HCT116 (cell line): Measurements from ENCODE around the gene TUT4. TPM values are rescaled to one million over a fixed set of nuclear protein-coding genes. Genes with fewer than 3 reads are reported as not detected.

ENCODE experiments used
- ATAC-seq: fragments of 200-7000 bp; cut with Tn5 transposase; 2 replicates; pipeline ENCODE4 v1.9.1; 2020; ENCODE audit warnings: mild to moderate bottlenecking, moderate library complexity
- BruUV-seq: library from RNA; stranded (reverse); fragments of 400-500 nt; replicated peaks from 2 replicates; lab custom pipeline; 2021; lab: Mats Ljungman, UMichigan
- CTCF ChIA-PET: fragments of 300-600 bp; sonication (Branson Sonifier 250); formaldehyde crosslinking; loops from one replicate; lab custom pipeline; 2021; ENCODE audit warnings: antibody characterized with exemption; lab: Charles Lee
- POLR2A ChIA-PET: fragments of 300-600, 350-600 bp; sonication (Branson Sonifier 250); formaldehyde crosslinking; loops from one replicate; lab custom pipeline; 2021; ENCODE audit warnings: antibody characterized with exemption; lab: Charles Lee
- RAD21 ChIA-PET, 2 experiments: fragments of 300-600 bp; sonication (Branson Sonifier 250); formaldehyde crosslinking; loops; one replicate each; lab custom pipeline; 2023; ENCODE audit warnings: low total read pairs in 2 of 2; ENCODE audit not compliant: uncharacterized antibody in 2 of 2, unreplicated experiment in 2 of 2, low non-redundant PET in 1 of 2; lab: Charles Lee
- DNase-seq: peaks from one replicate; pipeline ENCODE4 v3.0.0-alpha.2; 2010; ENCODE audit warnings: low read depth, low spot score
- H2AFZ ChIP-seq: fragments of 200-600 bp; shearing (Covaris generic), sonication (generic); 2 replicates; pipeline ENCODE4 v1.6.1; 2017; ENCODE audit warnings: low read depth, mixed run types, mixed read lengths, antibody characterized with exemption, low read length; ENCODE audit not compliant: poor library complexity, severe bottlenecking
- H3K27ac ChIP-seq: 2 replicates; pipeline ENCODE4 v1.5.1; 2012; ENCODE audit warnings: low read depth, low read length
- H3K27me3 ChIP-seq: fragments of 200-600 bp; sonication (generic); 2 replicates; pipeline ENCODE4 v1.6.1; 2016; ENCODE audit warnings: mixed run types, low read length, mixed read lengths; ENCODE audit not compliant: insufficient read depth
- H3K36me3 ChIP-seq, 2 experiments: fragments of 200-500 bp in 1 of 2; fragments of 200-600 bp in 1 of 2; sonication (Bioruptor generic) in 1 of 2; sonication (generic) in 1 of 2; 2 replicates each; pipeline versions ENCODE4 v1.5.1 to v1.6.1; 2014 to 2016; ENCODE audit warnings: low read length in 2 of 2, inconsistent platforms in 1 of 2, mixed read lengths in 1 of 2, mixed run types in 1 of 2; ENCODE audit not compliant: insufficient read depth in 2 of 2, control insufficient read depth in 1 of 2
- H3K4me1 ChIP-seq, 2 experiments: fragments of 200-600 bp in 1 of 2; sonication (generic) in 1 of 2; 2 replicates each; pipeline versions ENCODE4 v1.5.1 to v1.6.1; 2012 to 2017; ENCODE audit warnings: low read length in 2 of 2, inconsistent platforms in 1 of 2, mild to moderate bottlenecking in 1 of 2, mixed read lengths in 1 of 2, mixed run types in 1 of 2, moderate library complexity in 1 of 2; ENCODE audit not compliant: insufficient read depth in 2 of 2, control insufficient read depth in 1 of 2
- H3K4me2 ChIP-seq: fragments of 200-600 bp; sonication (generic); 2 replicates; pipeline ENCODE4 v1.6.1; 2017; ENCODE audit warnings: mixed run types, low read length, mixed read lengths
- H3K4me3 ChIP-seq, 2 experiments: fragments of 200-600 bp in 1 of 2; sonication (generic) in 1 of 2; replicated peaks in 1 of 2; 2 replicates each; pipeline ENCODE4 v1.5.1; 2011 to 2016; ENCODE audit warnings: low read length in 2 of 2, control low read depth in 1 of 2, low read depth in 1 of 2, mild to moderate bottlenecking in 1 of 2, mixed read lengths in 1 of 2, mixed run types in 1 of 2
- H3K79me2 ChIP-seq: fragments of 200-600 bp; sonication (generic); 2 replicates; pipeline ENCODE4 v1.6.1; 2017; ENCODE audit warnings: mild to moderate bottlenecking, mixed run types, low read length, moderate library complexity, mixed read lengths; ENCODE audit not compliant: insufficient read depth
- H3K9ac ChIP-seq: fragments of 200-600 bp; sonication (generic); 2 replicates; pipeline ENCODE4 v1.6.1; 2016; ENCODE audit warnings: low read length, mixed read lengths
- H3K9me2 ChIP-seq: fragments of 200-600 bp; sonication (generic), shearing (Covaris generic); 2 replicates; pipeline ENCODE4 v1.6.1; 2017; ENCODE audit warnings: mixed run types, mild to moderate bottlenecking, moderate library complexity; ENCODE audit not compliant: insufficient read depth
- H3K9me3 ChIP-seq, 2 experiments: fragments of 200-500 bp in 1 of 2; fragments of 200-600 bp in 1 of 2; sonication (Bioruptor generic) in 1 of 2; sonication (generic) in 1 of 2; 2 replicates each; pipeline ENCODE4 v1.6.1; 2014 to 2017; ENCODE audit warnings: low read length in 2 of 2, mixed read lengths in 2 of 2, inconsistent platforms in 1 of 2, low read depth in 1 of 2, mild to moderate bottlenecking in 1 of 2, mixed run types in 1 of 2, moderate library complexity in 1 of 2; ENCODE audit not compliant: control insufficient read depth in 1 of 2, insufficient read depth in 1 of 2
- H4K20me1 ChIP-seq: fragments of 200-600 bp; sonication (generic), shearing (Covaris generic); 2 replicates; pipeline ENCODE4 v1.6.1; 2017; ENCODE audit warnings: mixed run types, mild to moderate bottlenecking, moderate library complexity; ENCODE audit not compliant: insufficient read depth
- CBX3 ChIP-seq: IDR thresholded peaks from 2 replicates; pipeline ENCODE4 v1.6.1; 2012; ENCODE audit warnings: low read depth
- EGR1 ChIP-seq: IDR thresholded peaks from 2 replicates; pipeline ENCODE4 v1.6.1; 2012; ENCODE audit warnings: low read depth
- ELF1 ChIP-seq: IDR thresholded peaks from 2 replicates; pipeline ENCODE4 v1.6.1; 2012; ENCODE audit warnings: low read depth, borderline replicate concordance
- EZH2 ChIP-seq: fragments of 200-600 bp; sonication (generic); IDR thresholded peaks from 2 replicates; pipeline ENCODE4 v1.6.1; 2017; ENCODE audit warnings: antibody characterized with exemption, mixed run types
- EZH2phosphoT487 ChIP-seq: fragments of 200-600 bp; IDR thresholded peaks from 2 replicates; pipeline ENCODE4 v1.6.1; 2018; ENCODE audit warnings: antibody characterized with exemption, borderline replicate concordance
- FOSL1 ChIP-seq: IDR thresholded peaks from 2 replicates; pipeline ENCODE4 v1.6.1; 2012; ENCODE audit warnings: low read depth
- JUND ChIP-seq: IDR thresholded peaks from 2 replicates; pipeline ENCODE4 v1.6.1; 2012
- POLR2A ChIP-seq: IDR thresholded peaks from 2 replicates; pipeline ENCODE4 v1.7.0; 2011; ENCODE audit warnings: borderline replicate concordance; ENCODE audit not compliant: insufficient read depth, insufficient read length; ENCODE audit errors: extremely low read depth
- POLR2AphosphoS5 ChIP-seq: IDR thresholded peaks from 2 replicates; pipeline ENCODE4 v1.6.1; 2011; ENCODE audit warnings: mild to moderate bottlenecking, low read depth, low read length, moderate library complexity
- RAD21 ChIP-seq: IDR thresholded peaks from 2 replicates; pipeline ENCODE4 v1.6.1; 2012; ENCODE audit warnings: low read depth, mild to moderate bottlenecking
- TCF7L2 ChIP-seq: IDR thresholded peaks from 2 replicates; pipeline ENCODE4 v1.7.0; 2011; ENCODE audit warnings: borderline replicate concordance, inconsistent platforms; ENCODE audit not compliant: insufficient read depth, insufficient read length; ENCODE audit errors: extremely low read depth
- ZFX ChIP-seq: fragments of 450-650 bp; IDR thresholded peaks from 2 replicates; pipeline ENCODE4 v1.6.1; 2017
- ZNF274 ChIP-seq: fragments of 200-500 bp; sonication (Bioruptor generic); IDR thresholded peaks from 2 replicates; pipeline ENCODE4 v1.6.1; 2014; ENCODE audit warnings: mild to moderate bottlenecking, low read depth, low read length, inconsistent platforms
- intact Hi-C: fragments of 100-400 bp; cut with micrococcal nuclease; formaldehyde crosslinking; loops from 2 replicates; pipeline ENCODE4 v1.10.0; 2022
- total RNA-seq: library from RNA; stranded (reverse); gene quantifications from one replicate; pipeline ENCODE4 v1.2.1, GENCODE V29; 2021; ENCODE audit not compliant: unreplicated experiment
- TF ChIP-seq, protein P1 (sequence below): IDR thresholded peaks from 2 replicates; pipeline ENCODE4 v1.6.1; 2011; ENCODE audit warnings: mild to moderate bottlenecking, low read length, moderate library complexity; ENCODE audit not compliant: insufficient replicate concordance; ENCODE audit errors: extremely low read depth
- TF ChIP-seq, protein P2 (sequence below): IDR thresholded peaks from 2 replicates; pipeline ENCODE4 v1.6.1; 2012

Gene TUT4
- total RNA-seq, 1 experiment from 2014 or later = 50.0 TPM

DNA sequence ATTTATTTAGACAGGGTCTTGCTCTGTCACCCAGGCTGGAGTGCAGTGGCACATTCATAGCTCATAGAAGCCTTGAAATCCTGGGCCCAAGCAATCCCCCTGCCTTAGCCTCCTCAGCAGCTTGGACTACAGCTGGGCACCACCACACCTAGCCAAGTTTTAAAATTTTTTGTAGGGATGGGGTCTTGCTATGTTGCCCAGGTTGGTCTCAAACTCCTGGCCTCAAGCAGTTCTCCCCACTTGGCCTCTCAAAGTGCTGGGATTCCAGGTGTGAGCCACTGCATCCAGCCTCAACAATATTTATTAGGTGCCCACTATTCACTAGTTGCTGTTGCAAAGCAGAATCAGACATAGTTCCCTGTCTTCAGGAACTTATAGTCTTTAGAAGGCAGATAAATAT, 35.1 kb upstream of the TUT4 start:
- ChIA-PET RAD21 (no interaction called here), POLR2A (no interaction called here), CTCF (no interaction called here)
- Histone ChIP-seq H2AFZ (no peak overlapping the region), H3K9me3 (no peaks in the 10 kb centered on the region), H3K27ac (no peak overlapping the region), H3K79me2 (no peaks in the 10 kb centered on the region), H3K9me2 (no peaks in the 10 kb centered on the region), H3K4me1 (no peaks in the 10 kb centered on the region), H3K4me3 (no peak overlapping the region), H3K9ac (no peak overlapping the region), H3K4me2 (no peak overlapping the region), H3K27me3 (no peaks in the 10 kb centered on the region), H4K20me1 (no peaks in the 10 kb centered on the region), H3K36me3 (no peaks in the 10 kb centered on the region)
- no peak for ATAC-seq
- intact Hi-C loops = no loop called here
- no peak for DNase-seq
- TF ChIP-seq, protein P1, sequence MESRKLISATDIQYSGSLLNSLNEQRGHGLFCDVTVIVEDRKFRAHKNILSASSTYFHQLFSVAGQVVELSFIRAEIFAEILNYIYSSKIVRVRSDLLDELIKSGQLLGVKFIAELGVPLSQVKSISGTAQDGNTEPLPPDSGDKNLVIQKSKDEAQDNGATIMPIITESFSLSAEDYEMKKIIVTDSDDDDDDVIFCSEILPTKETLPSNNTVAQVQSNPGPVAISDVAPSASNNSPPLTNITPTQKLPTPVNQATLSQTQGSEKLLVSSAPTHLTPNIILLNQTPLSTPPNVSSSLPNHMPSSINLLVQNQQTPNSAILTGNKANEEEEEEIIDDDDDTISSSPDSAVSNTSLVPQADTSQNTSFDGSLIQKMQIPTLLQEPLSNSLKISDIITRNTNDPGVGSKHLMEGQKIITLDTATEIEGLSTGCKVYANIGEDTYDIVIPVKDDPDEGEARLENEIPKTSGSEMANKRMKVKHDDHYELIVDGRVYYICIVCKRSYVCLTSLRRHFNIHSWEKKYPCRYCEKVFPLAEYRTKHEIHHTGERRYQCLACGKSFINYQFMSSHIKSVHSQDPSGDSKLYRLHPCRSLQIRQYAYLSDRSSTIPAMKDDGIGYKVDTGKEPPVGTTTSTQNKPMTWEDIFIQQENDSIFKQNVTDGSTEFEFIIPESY = no peak
- TF ChIP-seq ELF1 = no peak
- no peak for TF ChIP-seq EGR1
- TF ChIP-seq, protein P2, sequence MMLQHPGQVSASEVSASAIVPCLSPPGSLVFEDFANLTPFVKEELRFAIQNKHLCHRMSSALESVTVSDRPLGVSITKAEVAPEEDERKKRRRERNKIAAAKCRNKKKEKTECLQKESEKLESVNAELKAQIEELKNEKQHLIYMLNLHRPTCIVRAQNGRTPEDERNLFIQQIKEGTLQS = no peak
- BruUV-seq = no TSS peak

DNA sequence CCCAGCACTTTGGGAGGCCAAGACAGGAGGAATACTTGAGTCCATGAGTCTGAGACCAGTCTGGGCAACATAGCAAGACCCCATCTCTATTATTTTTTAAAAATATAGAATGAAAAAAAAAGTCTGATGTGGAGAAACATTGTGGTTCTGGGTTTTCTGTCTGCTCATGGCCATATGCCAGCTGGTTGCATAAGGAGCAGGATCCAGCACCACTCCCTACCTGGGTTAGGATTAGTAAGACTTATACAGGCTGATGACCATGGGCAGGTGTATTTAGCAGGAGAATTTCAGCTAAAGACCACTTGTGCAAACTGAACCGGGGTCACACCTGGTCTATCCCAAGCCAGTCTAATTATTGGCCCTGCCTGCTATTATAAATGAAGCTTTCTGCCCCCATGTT, 32.6 kb upstream of the TUT4 start:
- TF ChIP-seq EZH2 (no peak), JUND (no peak), POLR2A (no peak), CBX3 (no peak), ZFX (no peak), TCF7L2 (no peak), EZH2phosphoT487 (no peak), RAD21 (no peak), POLR2AphosphoS5 (no peak), FOSL1 (no peak), ZNF274 (no peak)
- TF ChIP-seq, protein P1 = no peak
- no peak overlapping the region for H3K4me3 ChIP-seq
- H3K9me3 ChIP-seq = no peaks in the 10 kb centered on the region
- H3K27me3 ChIP-seq = no peaks in the 10 kb centered on the region
- intact Hi-C loops = no loop called here
- ATAC-seq = no peak
- no peaks in the 10 kb centered on the region for H3K4me1 ChIP-seq
- ChIA-PET CTCF (no interaction called here), RAD21 (no interaction called here), POLR2A (no interaction called here)
- DNase-seq = no peak
- no peaks in the 10 kb centered on the region for H3K79me2 ChIP-seq
- H3K9me2 ChIP-seq = no peaks in the 10 kb centered on the region
- no peak overlapping the region for H3K4me2 ChIP-seq
- H3K9ac ChIP-seq = no peak overlapping the region
- BruUV-seq = no TSS peak
- H3K36me3 ChIP-seq = no peaks in the 10 kb centered on the region
- H4K20me1 ChIP-seq = no peaks in the 10 kb centered on the region
- H3K27ac ChIP-seq = no peak overlapping the region
- no peak overlapping the region for H2AFZ ChIP-seq
